GM12878 (cell line): ENCODE results near the gene SIRT2. TPM values are rescaled to one million over a fixed set of nuclear protein-coding genes. Genes with fewer than 3 reads are reported as not detected.

ENCODE experiments used
- ATAC-seq: fragments of 200-7000 bp; cut with Tn5 transposase; 3 replicates; pipeline ENCODE4 v1.9.1; 2020; ENCODE audit warnings: mild to moderate bottlenecking, moderate library complexity
- BruUV-seq: library from RNA; stranded (reverse); fragments of 400-500 nt; replicated peaks from 2 replicates; lab custom pipeline; 2021; lab: Mats Ljungman, UMichigan
- CTCF ChIA-PET: fragments of 300-600 bp; sonication (Branson Sonifier 250); formaldehyde crosslinking; extraction: SDS; loops from one replicate; lab custom pipeline; 2021; ENCODE audit warnings: inconsistent platforms; lab: Yijun Ruan, JAX
- POLR2A ChIA-PET: fragments of 350-600 bp; formaldehyde crosslinking; extraction: SDS; loops from one replicate; lab custom pipeline; 2021; ENCODE audit warnings: inconsistent platforms; lab: Charles Lee
- RAD21 ChIA-PET: fragments of 300-600 bp; sonication (Branson Sonifier 250); formaldehyde crosslinking; loops from one replicate; lab custom pipeline; 2023; ENCODE audit warnings: antibody characterized with exemption; ENCODE audit not compliant: unreplicated experiment; lab: Charles Lee
- SMC1A ChIA-PET: fragments of 300-600 bp; sonication (Branson Sonifier 250); formaldehyde crosslinking; loops from one replicate; lab custom pipeline; 2023; ENCODE audit not compliant: unreplicated experiment, uncharacterized antibody; lab: Charles Lee
- DNase-seq: peaks from one replicate; pipeline ENCODE4 v3.0.0-alpha.2; 2011; ENCODE audit warnings: low read depth, low spot score
- FAIRE-seq: peaks from 3 replicates; lab custom pipeline; 2011; peaks lifted over from hg19 to GRCh38; lab: Jason Lieb, UNC
- H2AFZ ChIP-seq: 2 replicates; pipeline ENCODE4 v1.6.0; 2011; ENCODE audit warnings: low read depth, low read length, control low read depth; ENCODE audit not compliant: control insufficient read depth
- H3K27ac ChIP-seq: 2 replicates; pipeline ENCODE4 v1.5.1; 2011; ENCODE audit warnings: control low read depth; ENCODE audit not compliant: control insufficient read depth, insufficient read depth
- H3K27me3 ChIP-seq, 2 experiments: replicated peaks in 1 of 2; 2 replicates each; pipeline versions ENCODE4 v1.6.0 to v1.6.1; 2011; ENCODE audit warnings: low read length in 1 of 2; ENCODE audit not compliant: control insufficient read depth in 2 of 2, insufficient read depth in 2 of 2
- H3K36me3 ChIP-seq, 2 experiments: 2 replicates each; pipeline ENCODE4 v1.5.1; 2011; ENCODE audit warnings: low read length in 1 of 2; ENCODE audit not compliant: control insufficient read depth in 2 of 2, insufficient read depth in 2 of 2
- H3K4me1 ChIP-seq: 2 replicates; pipeline ENCODE4 v1.6.1; 2011; ENCODE audit warnings: mild to moderate bottlenecking, low read length, moderate library complexity, mixed read lengths; ENCODE audit not compliant: control insufficient read depth, insufficient read depth
- H3K4me2 ChIP-seq: 2 replicates; pipeline ENCODE4 v1.6.0; 2011; ENCODE audit warnings: control low read depth; ENCODE audit not compliant: control insufficient read depth, insufficient read depth
- H3K4me3 ChIP-seq: fragments of 200-600 bp; sonication (generic); 2 replicates; pipeline ENCODE4 v1.5.1; 2016
- H3K79me2 ChIP-seq: 2 replicates; pipeline ENCODE4 v1.6.0; 2011; ENCODE audit warnings: low read length; ENCODE audit not compliant: control insufficient read depth, insufficient read depth
- H3K9ac ChIP-seq: 2 replicates; pipeline ENCODE4 v1.8.0; 2011; ENCODE audit warnings: low read length, control low read depth, mixed read lengths; ENCODE audit not compliant: control insufficient read depth, insufficient read depth
- H3K9me3 ChIP-seq: replicated peaks from 3 replicates; pipeline ENCODE4 v1.5.1; 2011; ENCODE audit warnings: mild to moderate bottlenecking, low read length; ENCODE audit not compliant: control insufficient read depth, insufficient read depth
- H4K20me1 ChIP-seq: 2 replicates; pipeline ENCODE4 v1.6.0; 2011; ENCODE audit not compliant: control insufficient read depth, insufficient read depth
- NR2F1 ChIP-seq: fragments of 450-650 bp; conservative IDR thresholded peaks from 2 replicates; pipeline ENCODE4 v1.6.1; 2017; ENCODE audit warnings: mild to moderate bottlenecking
- PAX8 ChIP-seq: fragments of 450-650 bp; IDR thresholded peaks from 2 replicates; pipeline ENCODE4 v1.6.1; 2017; ENCODE audit warnings: mild to moderate bottlenecking, moderate library complexity
- POU2F2 ChIP-seq: IDR thresholded peaks from 3 replicates; pipeline ENCODE4 v1.6.1; 2011; ENCODE audit warnings: low read depth, mild to moderate bottlenecking, low read length, borderline replicate concordance
- RFX5 ChIP-seq: IDR thresholded peaks from 2 replicates; pipeline ENCODE4 v1.6.1; 2011; ENCODE audit warnings: low read depth, low read length, improper control_type of control experiment
- WGBS: methylation state at CpG from one replicate; pipeline ENCODE4 v1.1.6; 2016; ENCODE audit warnings: low lambda C conversion rate; ENCODE audit not compliant: insufficient replicate concordance, insufficient coverage; ENCODE audit errors: missing lambda C conversion rate; 5-methylcytosine and 5-hydroxymethylcytosine counted together
- in situ Hi-C: fragments of 300-500 bp; cut with MboI; formaldehyde crosslinking; loops from 9 replicates; pipeline ENCODE4 v1.14.3; 2018; ENCODE audit warnings: mixed read lengths
- intact Hi-C: fragments of 100-400 bp; cut with micrococcal nuclease; formaldehyde crosslinking; loops from one replicate; pipeline ENCODE4 v1.14.2; 2022; ENCODE audit not compliant: unreplicated experiment
- polyA plus RNA-seq, 11 experiments: library from polyadenylated mRNA; depleted of rRNA in 4 of 11; unstranded in 6 of 11; stranded (reverse) in 5 of 11; fragments of >200 nt; fragmentation: Nextera tagmentation in 4 of 11; fragmentation: Illumina TruSeq in 1 of 11; extraction: Ambion mirVana in 4 of 11; extraction: Trizol in 1 of 11; gene quantifications; 1 replicate in 1 of 11; 2 replicates in 10 of 11; pipeline versions ENCODE4 v1.2.1 to v1.2.3, GENCODE V29; 2011 to 2016; ENCODE audit warnings: inconsistent platforms in 2 of 11, missing spikeins in 2 of 11, low read depth in 1 of 11
- total RNA-seq, 4 experiments: library from RNA; depleted of rRNA in 3 of 4; stranded (reverse); fragments of >200 nt in 3 of 4; fragmentation: Illumina TruSeq in 1 of 4; extraction: Trizol in 1 of 4; gene quantifications; 2 replicates each; pipeline versions ENCODE4 v1.2.1 to v1.2.3, GENCODE V29; 2013 to 2021
- TF ChIP-seq, protein P1 (sequence below): IDR thresholded peaks from 2 replicates; pipeline ENCODE4 v1.6.1; 2012; ENCODE audit warnings: improper control_type of control experiment, low read depth, low read length; ENCODE audit not compliant: insufficient replicate concordance
- TF ChIP-seq, protein P2 (sequence below): fragments of 450-650 bp; IDR thresholded peaks from 2 replicates; pipeline ENCODE4 v1.6.1; 2018; ENCODE audit warnings: mild to moderate bottlenecking, low read depth, moderate library complexity; ENCODE audit not compliant: partially characterized antibody
- TF ChIP-seq, protein P3 (sequence below): IDR thresholded peaks from 2 replicates; pipeline ENCODE4 v1.6.1; 2012; ENCODE audit warnings: low read length, inconsistent platforms
- TF ChIP-seq, protein P4 (sequence below): fragments of 450-650 bp; IDR thresholded peaks from 2 replicates; pipeline ENCODE4 v1.6.1; 2016; ENCODE audit warnings: mild to moderate bottlenecking

The SIRT2 gene
- total and polyA plus RNA-seq, 10 of the 15 experiments (the other 5 are each of a cell fraction or from before 2014, with no cell fraction given): 1.4 to 38.7 (median 24.1) TPM

DNA sequence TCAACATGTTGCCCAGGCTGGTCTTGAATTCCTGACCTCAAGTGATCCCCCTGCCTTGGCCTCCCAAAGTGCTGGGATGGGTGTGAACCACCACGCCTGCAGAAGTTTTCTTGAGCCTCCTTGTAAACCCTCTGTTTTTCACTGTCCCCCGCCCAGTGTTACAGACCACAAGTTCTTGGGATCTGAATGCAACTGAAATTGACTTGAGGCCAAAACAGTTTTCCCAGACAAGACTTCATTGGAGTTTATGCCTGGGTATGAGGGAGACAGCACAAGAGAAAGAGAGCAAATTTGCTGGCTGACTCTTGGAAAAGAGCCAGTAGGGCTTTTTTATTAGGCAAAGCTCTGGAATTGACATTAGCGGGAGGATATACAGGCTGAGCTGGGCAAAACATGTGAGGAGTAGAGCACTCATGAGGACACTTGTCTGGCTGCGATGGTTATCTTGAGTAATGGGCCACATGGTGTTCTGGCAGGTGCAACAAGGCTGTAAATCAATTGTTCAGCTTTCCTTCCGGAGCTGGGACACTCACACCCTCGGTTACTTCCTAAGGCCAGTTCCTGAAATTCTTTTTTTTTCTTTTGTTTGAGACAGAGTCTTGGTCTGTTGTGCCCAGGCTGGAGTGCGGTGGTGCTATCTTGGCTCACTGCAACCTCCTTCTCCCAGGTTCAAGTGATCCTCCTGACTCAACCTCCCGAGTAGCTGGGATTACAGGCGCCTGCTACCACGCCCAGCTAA, 36.9 kb downstream of the SIRT2 start (continued):
- TF ChIP-seq, protein P1, sequence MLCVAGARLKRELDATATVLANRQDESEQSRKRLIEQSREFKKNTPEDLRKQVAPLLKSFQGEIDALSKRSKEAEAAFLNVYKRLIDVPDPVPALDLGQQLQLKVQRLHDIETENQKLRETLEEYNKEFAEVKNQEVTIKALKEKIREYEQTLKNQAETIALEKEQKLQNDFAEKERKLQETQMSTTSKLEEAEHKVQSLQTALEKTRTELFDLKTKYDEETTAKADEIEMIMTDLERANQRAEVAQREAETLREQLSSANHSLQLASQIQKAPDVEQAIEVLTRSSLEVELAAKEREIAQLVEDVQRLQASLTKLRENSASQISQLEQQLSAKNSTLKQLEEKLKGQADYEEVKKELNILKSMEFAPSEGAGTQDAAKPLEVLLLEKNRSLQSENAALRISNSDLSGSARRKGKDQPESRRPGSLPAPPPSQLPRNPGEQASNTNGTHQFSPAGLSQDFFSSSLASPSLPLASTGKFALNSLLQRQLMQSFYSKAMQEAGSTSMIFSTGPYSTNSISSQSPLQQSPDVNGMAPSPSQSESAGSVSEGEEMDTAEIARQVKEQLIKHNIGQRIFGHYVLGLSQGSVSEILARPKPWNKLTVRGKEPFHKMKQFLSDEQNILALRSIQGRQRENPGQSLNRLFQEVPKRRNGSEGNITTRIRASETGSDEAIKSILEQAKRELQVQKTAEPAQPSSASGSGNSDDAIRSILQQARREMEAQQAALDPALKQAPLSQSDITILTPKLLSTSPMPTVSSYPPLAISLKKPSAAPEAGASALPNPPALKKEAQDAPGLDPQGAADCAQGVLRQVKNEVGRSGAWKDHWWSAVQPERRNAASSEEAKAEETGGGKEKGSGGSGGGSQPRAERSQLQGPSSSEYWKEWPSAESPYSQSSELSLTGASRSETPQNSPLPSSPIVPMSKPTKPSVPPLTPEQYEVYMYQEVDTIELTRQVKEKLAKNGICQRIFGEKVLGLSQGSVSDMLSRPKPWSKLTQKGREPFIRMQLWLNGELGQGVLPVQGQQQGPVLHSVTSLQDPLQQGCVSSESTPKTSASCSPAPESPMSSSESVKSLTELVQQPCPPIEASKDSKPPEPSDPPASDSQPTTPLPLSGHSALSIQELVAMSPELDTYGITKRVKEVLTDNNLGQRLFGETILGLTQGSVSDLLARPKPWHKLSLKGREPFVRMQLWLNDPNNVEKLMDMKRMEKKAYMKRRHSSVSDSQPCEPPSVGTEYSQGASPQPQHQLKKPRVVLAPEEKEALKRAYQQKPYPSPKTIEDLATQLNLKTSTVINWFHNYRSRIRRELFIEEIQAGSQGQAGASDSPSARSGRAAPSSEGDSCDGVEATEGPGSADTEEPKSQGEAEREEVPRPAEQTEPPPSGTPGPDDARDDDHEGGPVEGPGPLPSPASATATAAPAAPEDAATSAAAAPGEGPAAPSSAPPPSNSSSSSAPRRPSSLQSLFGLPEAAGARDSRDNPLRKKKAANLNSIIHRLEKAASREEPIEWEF: no peak

DNA sequence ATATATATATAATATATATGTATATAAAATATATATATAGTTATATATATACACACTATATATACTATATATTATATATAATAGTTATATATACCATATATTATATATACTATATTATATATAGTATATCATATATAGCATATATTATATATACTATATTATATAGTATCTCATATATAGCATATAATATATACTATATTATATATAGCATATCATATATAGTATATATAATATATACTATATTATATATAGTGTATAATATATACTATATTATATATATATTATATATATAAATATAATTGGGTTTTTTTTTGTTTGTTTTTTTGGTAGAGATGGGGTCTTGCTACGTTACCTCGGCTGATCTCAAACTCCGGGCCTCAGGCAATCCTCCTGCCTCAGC, 38.0 kb downstream of the SIRT2 start:
- intact Hi-C loops: no loop called here
- Histone ChIP-seq H2AFZ (no peak overlapping the region), H3K36me3 (no peaks in the 10 kb centered on the region), H3K27me3 (no peaks in the 10 kb centered on the region), H3K4me2 (no peak overlapping the region), H4K20me1 (no peaks in the 10 kb centered on the region), H3K9me3 (no peaks in the 10 kb centered on the region), H3K4me3 (no peak overlapping the region), H3K27ac (no peak overlapping the region), H3K79me2 (no peaks in the 10 kb centered on the region), H3K9ac (no peak overlapping the region), H3K4me1 (peaks cover 49% of the 10 kb centered on the region)
- FAIRE-seq (no peak), DNase-seq (no peak), ATAC-seq (no peak)
- 100% methylated on average over 3 of the region's 3 CpGs for WGBS
- POLR2A ChIA-PET: interaction anchor here (0.7 to 9.7 kb wide), 5 partner anchors 8 to 18 kb away, joined by 3 to 144 read pairs (median 7); partner anchors contain the start of gene RINL
- in situ Hi-C loops: no loop called here
- SMC1A ChIA-PET: interaction anchor here (0.9 to 4.7 kb wide), 5 partner anchors 8 to 310 kb away, joined by 3 to 44 read pairs (median 5); partner anchors contain the start of gene ECH1
- RAD21 ChIA-PET: interaction anchor here (0.9 to 2.3 kb wide), 4 partner anchors 8 to 214 kb away, joined by 3 to 13 read pairs (median 6); partner anchors contain the start of genes ACTN4 and ECH1
- BruUV-seq: no TSS peak
- CTCF ChIA-PET: interaction anchor here (1.5 to 1.7 kb wide), 3 partner anchors 8 to 26 kb away, joined by 3 to 9 read pairs (median 5); no protein-coding TSS in a partner anchor
- TF ChIP-seq, protein P2, sequence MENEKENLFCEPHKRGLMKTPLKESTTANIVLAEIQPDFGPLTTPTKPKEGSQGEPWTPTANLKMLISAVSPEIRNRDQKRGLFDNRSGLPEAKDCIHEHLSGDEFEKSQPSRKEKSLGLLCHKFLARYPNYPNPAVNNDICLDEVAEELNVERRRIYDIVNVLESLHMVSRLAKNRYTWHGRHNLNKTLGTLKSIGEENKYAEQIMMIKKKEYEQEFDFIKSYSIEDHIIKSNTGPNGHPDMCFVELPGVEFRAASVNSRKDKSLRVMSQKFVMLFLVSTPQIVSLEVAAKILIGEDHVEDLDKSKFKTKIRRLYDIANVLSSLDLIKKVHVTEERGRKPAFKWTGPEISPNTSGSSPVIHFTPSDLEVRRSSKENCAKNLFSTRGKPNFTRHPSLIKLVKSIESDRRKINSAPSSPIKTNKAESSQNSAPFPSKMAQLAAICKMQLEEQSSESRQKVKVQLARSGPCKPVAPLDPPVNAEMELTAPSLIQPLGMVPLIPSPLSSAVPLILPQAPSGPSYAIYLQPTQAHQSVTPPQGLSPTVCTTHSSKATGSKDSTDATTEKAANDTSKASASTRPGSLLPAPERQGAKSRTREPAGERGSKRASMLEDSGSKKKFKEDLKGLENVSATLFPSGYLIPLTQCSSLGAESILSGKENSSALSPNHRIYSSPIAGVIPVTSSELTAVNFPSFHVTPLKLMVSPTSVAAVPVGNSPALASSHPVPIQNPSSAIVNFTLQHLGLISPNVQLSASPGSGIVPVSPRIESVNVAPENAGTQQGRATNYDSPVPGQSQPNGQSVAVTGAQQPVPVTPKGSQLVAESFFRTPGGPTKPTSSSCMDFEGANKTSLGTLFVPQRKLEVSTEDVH: no peak
- TF ChIP-seq POU2F2 (no peak), PAX8 (no peak), NR2F1 (no peak), RFX5 (no peak)
- TF ChIP-seq, protein P3, sequence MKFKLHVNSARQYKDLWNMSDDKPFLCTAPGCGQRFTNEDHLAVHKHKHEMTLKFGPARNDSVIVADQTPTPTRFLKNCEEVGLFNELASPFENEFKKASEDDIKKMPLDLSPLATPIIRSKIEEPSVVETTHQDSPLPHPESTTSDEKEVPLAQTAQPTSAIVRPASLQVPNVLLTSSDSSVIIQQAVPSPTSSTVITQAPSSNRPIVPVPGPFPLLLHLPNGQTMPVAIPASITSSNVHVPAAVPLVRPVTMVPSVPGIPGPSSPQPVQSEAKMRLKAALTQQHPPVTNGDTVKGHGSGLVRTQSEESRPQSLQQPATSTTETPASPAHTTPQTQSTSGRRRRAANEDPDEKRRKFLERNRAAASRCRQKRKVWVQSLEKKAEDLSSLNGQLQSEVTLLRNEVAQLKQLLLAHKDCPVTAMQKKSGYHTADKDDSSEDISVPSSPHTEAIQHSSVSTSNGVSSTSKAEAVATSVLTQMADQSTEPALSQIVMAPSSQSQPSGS: no peak
- TF ChIP-seq, protein P4, sequence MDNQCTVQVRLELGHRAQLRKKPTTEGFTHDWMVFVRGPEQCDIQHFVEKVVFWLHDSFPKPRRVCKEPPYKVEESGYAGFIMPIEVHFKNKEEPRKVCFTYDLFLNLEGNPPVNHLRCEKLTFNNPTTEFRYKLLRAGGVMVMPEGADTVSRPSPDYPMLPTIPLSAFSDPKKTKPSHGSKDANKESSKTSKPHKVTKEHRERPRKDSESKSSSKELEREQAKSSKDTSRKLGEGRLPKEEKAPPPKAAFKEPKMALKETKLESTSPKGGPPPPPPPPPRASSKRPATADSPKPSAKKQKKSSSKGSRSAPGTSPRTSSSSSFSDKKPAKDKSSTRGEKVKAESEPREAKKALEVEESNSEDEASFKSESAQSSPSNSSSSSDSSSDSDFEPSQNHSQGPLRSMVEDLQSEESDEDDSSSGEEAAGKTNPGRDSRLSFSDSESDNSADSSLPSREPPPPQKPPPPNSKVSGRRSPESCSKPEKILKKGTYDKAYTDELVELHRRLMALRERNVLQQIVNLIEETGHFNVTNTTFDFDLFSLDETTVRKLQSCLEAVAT: no peak
